ENCODE data around the gene RAB40C. TPM values are rescaled to one million over a fixed set of nuclear protein-coding genes. Genes with fewer than 3 reads are reported as not detected.

Gene RAB40C
- total RNA-seq, 2 experiments from 2014 or later: 13.3 to 14.0 TPM

GRCh38 chr16:583815-584591 is 5.9 kb upstream of the RAB40C start:
- DNase-seq (no peak), ATAC-seq (no peak)
- H3K9me3 Mint-ChIP-seq (ENCODE audit: low read depth): no peaks in the 10 kb centered on the region
- H3K4me3 Mint-ChIP-seq: no peak overlapping the region
- CTCF ChIA-PET: no interaction called here
- H3K36me3 Mint-ChIP-seq: no peaks in the 10 kb centered on the region
- no peaks in the 10 kb centered on the region for H3K27me3 Mint-ChIP-seq
- no peak overlapping the region for H3K27ac Mint-ChIP-seq
- peaks cover 16% of the 10 kb centered on the region for H3K4me1 Mint-ChIP-seq

GRCh38 chr16:585351-585750 is 4.5 kb upstream of the RAB40C start:
- ATAC-seq (no peak), DNase-seq (no peak)
- CTCF ChIA-PET: no interaction called here
- Mint-ChIP-seq H3K27ac (no peak overlapping the region), H3K36me3 (no peaks in the 10 kb centered on the region), H3K9me3 (ENCODE audit: low read depth) (no peaks in the 10 kb centered on the region), H3K4me3 (no peak overlapping the region), H3K27me3 (no peaks in the 10 kb centered on the region), H3K4me1 (peaks cover 14% of the 10 kb centered on the region)

GRCh38 chr16:586047-586644 is 3.7 kb upstream of the RAB40C start:
- no peaks in the 10 kb centered on the region for H3K36me3 Mint-ChIP-seq
- H3K27ac Mint-ChIP-seq: no peak overlapping the region
- H3K4me3 Mint-ChIP-seq: no peak overlapping the region
- H3K27me3 Mint-ChIP-seq: no peaks in the 10 kb centered on the region
- no peaks in the 10 kb centered on the region for H3K9me3 Mint-ChIP-seq (ENCODE audit: low read depth)
- CTCF ChIA-PET: no interaction called here
- ATAC-seq (no peak), DNase-seq (no peak)
- peaks cover 21% of the 10 kb centered on the region for H3K4me1 Mint-ChIP-seq

- no peaks in the 10 kb centered on the region for H3K27me3 Mint-ChIP-seq
- H3K4me1 Mint-ChIP-seq: peaks cover 23% of the 10 kb centered on the region
- H3K36me3 Mint-ChIP-seq: no peaks in the 10 kb centered on the region
- H3K4me3 Mint-ChIP-seq: peak overlapping the region; percentile 85
- H3K27ac Mint-ChIP-seq: peak overlapping the region; percentile 97
- DNase-seq (no peak), ATAC-seq (no peak)
- H3K9me3 Mint-ChIP-seq (ENCODE audit: low read depth): no peaks in the 10 kb centered on the region
- CTCF ChIA-PET: interaction anchor here (1.1 to 2.3 kb wide), 3 partner anchors 8 to 13 kb away, joined by 3 to 9 read pairs (median 5); no protein-coding TSS in a partner anchor
These were observed 2.9 kb upstream of the RAB40C start for GRCh38 chr16:586645-587590.

- DNase-seq (peak; percentile 78), ATAC-seq (peak; percentile 11)
- CTCF ChIA-PET: interaction anchor here (1.2 to 2.3 kb wide), 4 partner anchors 10 to 59 kb away, joined by 3 to 9 read pairs (median 4); partner anchors contain the start of gene METTL26
- Mint-ChIP-seq H3K9me3 (ENCODE audit: low read depth) (no peaks in the 10 kb centered on the region), H3K36me3 (no peaks in the 10 kb centered on the region), H3K4me1 (peaks cover 25% of the 10 kb centered on the region), H3K27me3 (no peaks in the 10 kb centered on the region), H3K4me3 (peak overlapping the region; percentile 85), H3K27ac (peak overlapping the region; percentile 97)
These were observed 1.3 kb upstream of the RAB40C start for GRCh38 chr16:588639-588888.

GRCh38 chr16:588889-589657 is 793 bp upstream of the RAB40C start:
- H3K27me3 Mint-ChIP-seq: no peaks in the 10 kb centered on the region
- ATAC-seq: peak; percentile 78
- peak overlapping the region; percentile 97 for H3K27ac Mint-ChIP-seq
- peak; percentile 98 for DNase-seq
- H3K36me3 Mint-ChIP-seq: no peaks in the 10 kb centered on the region
- H3K9me3 Mint-ChIP-seq (ENCODE audit: low read depth): no peaks in the 10 kb centered on the region
- CTCF ChIA-PET: interaction anchor here (1.2 to 2.3 kb wide), 4 partner anchors 10 to 59 kb away, joined by 3 to 9 read pairs (median 4); partner anchors contain the start of gene METTL26
- peaks cover 25% of the 10 kb centered on the region for H3K4me1 Mint-ChIP-seq
- H3K4me3 Mint-ChIP-seq: peak overlapping the region; percentile 85

- CTCF ChIA-PET: interaction anchor here (0.9 kb wide), 1 partner anchor 46 kb away, joined by 3 read pairs; the partner anchor contains the start of gene METTL26
- H3K27me3 Mint-ChIP-seq: no peaks in the 10 kb centered on the region
- H3K27ac Mint-ChIP-seq: no peak overlapping the region
- peak; percentile 54 for DNase-seq
- no peaks in the 10 kb centered on the region for H3K36me3 Mint-ChIP-seq
- H3K4me1 Mint-ChIP-seq: peaks cover 25% of the 10 kb centered on the region
- peak; percentile 0 for ATAC-seq
- peak overlapping the region; percentile 73 for H3K4me3 Mint-ChIP-seq
- no peaks in the 10 kb centered on the region for H3K9me3 Mint-ChIP-seq (ENCODE audit: low read depth)
These were observed 435 bp downstream of the RAB40C start for GRCh38 chr16:590188-590814.

- Mint-ChIP-seq H3K27me3 (no peaks in the 10 kb centered on the region), H3K9me3 (ENCODE audit: low read depth) (no peaks in the 10 kb centered on the region), H3K27ac (peak overlapping the region; percentile 24), H3K4me3 (peak overlapping the region; percentile 73), H3K36me3 (no peaks in the 10 kb centered on the region), H3K4me1 (peaks cover 25% of the 10 kb centered on the region)
- CTCF ChIA-PET: interaction anchor here (0.9 kb wide), 1 partner anchor 45 kb away, joined by 3 read pairs; the partner anchor contains the start of gene METTL26
- ATAC-seq (no peak), DNase-seq (no peak)
These were observed 942 bp downstream of the RAB40C start for GRCh38 chr16:590815-591200.

GRCh38 chr16:591231-591630 is 1.4 kb downstream of the RAB40C start:
- Mint-ChIP-seq H3K4me3 (peak overlapping the region; percentile 73), H3K4me1 (peaks cover 27% of the 10 kb centered on the region), H3K27me3 (no peaks in the 10 kb centered on the region), H3K27ac (peak overlapping the region; percentile 24), H3K9me3 (ENCODE audit: low read depth) (no peaks in the 10 kb centered on the region), H3K36me3 (no peaks in the 10 kb centered on the region)
- DNase-seq (no peak), ATAC-seq (no peak)
- CTCF ChIA-PET: no interaction called here

GRCh38 chr16:591892-592517 is 2.1 kb downstream of the RAB40C start:
- Mint-ChIP-seq H3K4me1 (peaks cover 24% of the 10 kb centered on the region), H3K4me3 (no peak overlapping the region), H3K9me3 (ENCODE audit: low read depth) (no peaks in the 10 kb centered on the region), H3K36me3 (peaks cover 2% of the 10 kb centered on the region), H3K27me3 (no peaks in the 10 kb centered on the region), H3K27ac (no peak overlapping the region)
- CTCF ChIA-PET: no interaction called here
- DNase-seq (no peak), ATAC-seq (no peak)

GRCh38 chr16:592518-593306 is 2.8 kb downstream of the RAB40C start:
- no peak overlapping the region for H3K27ac Mint-ChIP-seq
- ATAC-seq (no peak), DNase-seq (no peak)
- no peaks in the 10 kb centered on the region for H3K27me3 Mint-ChIP-seq
- H3K4me3 Mint-ChIP-seq: no peak overlapping the region
- H3K4me1 Mint-ChIP-seq: peaks cover 19% of the 10 kb centered on the region
- CTCF ChIA-PET: interaction anchor here (1.2 kb wide), 1 partner anchor 55 kb away, joined by 3 read pairs; no protein-coding TSS in a partner anchor
- H3K9me3 Mint-ChIP-seq (ENCODE audit: low read depth): no peaks in the 10 kb centered on the region
- H3K36me3 Mint-ChIP-seq: peaks cover 2% of the 10 kb centered on the region

Measured in activated CD8-positive, alpha-beta memory T cell treated with anti-CD3 and anti-CD28 coated beads, Interleukin-2, amount 10 ng/mL, durations not matched to agents 7 days and 5 days (primary cell).